HG03565 (cell line): ENCODE results near the gene SYNCRIP.
"Not testable (repeated sequence)": the region's sequence is repeated elsewhere in the genome, so short reads cannot be mapped to it uniquely, and the experiment has no call there.

Source experiments
- ATAC-seq: cut with Tn5 transposase; IDR thresholded peaks from one replicate; pipeline ENCODE4 v1.9.1; 2021; ENCODE audit warnings: mild to moderate bottlenecking, moderate library complexity; ENCODE audit not compliant: unreplicated experiment

Gene SYNCRIP

GRCh38 chr6:85670573-85670972, 27.9 kb upstream of the SYNCRIP start:
- ATAC-seq, result no peak

DNA sequence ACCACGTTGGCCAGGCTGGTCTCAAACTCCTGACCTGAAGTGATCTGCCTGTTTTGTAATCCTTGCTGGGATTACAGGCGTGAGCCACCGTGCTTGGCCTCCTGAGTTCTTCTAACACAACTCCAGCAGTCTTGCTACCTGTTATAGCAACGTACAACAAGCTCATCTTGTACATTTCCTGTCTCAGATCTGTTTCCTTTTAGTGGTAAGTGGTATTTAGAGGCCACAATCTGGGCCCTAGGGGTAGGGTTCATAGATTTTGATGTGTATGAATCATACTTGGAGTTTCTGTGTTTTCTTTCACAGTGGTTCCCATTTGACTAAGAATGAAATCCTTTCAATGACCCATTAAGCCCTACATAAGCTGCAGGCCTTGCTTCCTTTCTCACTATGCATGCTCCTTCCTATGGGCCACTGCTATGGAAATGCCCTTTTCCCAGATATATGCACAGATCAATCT, 27.1 kb upstream of the SYNCRIP start:
- peak; percentile 95 for ATAC-seq

DNA sequence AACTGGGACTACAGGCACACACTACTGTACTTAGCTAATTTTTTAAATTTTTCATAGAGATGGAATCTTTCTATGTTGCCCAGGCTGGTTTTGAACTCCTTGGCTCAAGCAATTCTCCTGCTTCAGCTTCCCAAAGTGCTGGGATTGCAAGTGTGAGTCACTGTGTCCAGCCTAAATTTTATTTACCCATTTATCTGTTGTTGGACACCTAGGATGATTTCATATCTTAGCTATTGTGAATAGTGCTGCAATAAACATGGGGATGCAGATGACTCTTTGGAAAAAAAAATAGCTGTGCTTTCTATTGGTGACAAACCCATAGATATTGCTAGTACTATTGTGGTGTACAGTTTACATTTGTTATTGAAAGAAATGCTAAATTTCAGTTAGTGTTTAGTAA, 19.6 kb upstream of the SYNCRIP start:
- ATAC-seq, result no peak

GRCh38 chr6:85660181-85660611, 17.5 kb upstream of the SYNCRIP start:
- ATAC-seq, result no peak

- ATAC-seq, result no peak
Observed at GRCh38 chr6:85650606-85651005, 7.9 kb upstream of the SYNCRIP start.

DNA sequence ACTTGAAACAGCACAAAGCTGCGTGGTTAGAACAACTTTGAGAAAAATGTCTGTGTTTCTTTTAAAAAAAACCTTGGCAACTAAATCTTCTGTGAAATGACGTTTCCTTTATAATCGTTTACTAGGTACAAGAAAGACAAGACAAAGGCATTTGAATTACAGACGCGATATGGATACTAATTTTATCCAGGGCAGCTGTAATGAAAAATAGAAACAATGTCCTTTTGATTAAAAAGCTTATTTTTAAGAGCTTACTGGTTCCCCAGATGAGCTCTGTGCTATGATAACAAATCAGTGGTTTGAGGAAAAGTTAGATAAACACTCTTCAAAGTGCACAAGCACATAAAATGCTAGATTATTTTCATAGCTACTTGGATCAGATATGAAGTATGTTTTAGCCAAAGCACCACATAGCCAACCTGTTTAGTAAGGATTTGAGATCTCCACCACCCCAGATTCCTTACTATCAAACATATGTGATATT, 1.6 kb upstream of the SYNCRIP start:
- no peak for ATAC-seq

GRCh38 chr6:85643537-85644278, 1.0 kb upstream of the SYNCRIP start:
- peak; percentile 53 for ATAC-seq

GRCh38 chr6:85641897-85642773, 551 bp downstream of the SYNCRIP start:
- no peak for ATAC-seq

DNA sequence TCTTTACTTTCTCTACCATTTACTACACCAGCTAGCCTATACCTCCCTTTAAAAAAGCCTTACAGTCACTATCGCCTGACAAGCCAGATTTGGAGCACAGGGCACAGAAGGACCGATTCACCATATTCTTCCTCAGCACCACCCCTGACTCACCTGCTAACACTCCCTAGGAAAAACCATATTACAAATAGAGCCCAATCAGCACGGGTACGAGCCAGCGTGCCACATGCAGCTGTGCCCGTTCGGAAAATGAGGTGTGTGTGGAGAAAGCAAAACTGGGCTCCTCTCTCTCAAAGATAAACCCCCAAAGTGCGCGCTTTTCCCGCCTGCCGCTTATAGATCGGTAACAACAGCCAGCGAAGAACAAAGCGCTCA, 1.2 kb downstream of the SYNCRIP start:
- no peak for ATAC-seq

- ATAC-seq, result no peak
Observed at GRCh38 chr6:85640821-85641220, 1.9 kb downstream of the SYNCRIP start.

GRCh38 chr6:85637579-85637978, 5.1 kb downstream of the SYNCRIP start:
- ATAC-seq, result no peak

DNA sequence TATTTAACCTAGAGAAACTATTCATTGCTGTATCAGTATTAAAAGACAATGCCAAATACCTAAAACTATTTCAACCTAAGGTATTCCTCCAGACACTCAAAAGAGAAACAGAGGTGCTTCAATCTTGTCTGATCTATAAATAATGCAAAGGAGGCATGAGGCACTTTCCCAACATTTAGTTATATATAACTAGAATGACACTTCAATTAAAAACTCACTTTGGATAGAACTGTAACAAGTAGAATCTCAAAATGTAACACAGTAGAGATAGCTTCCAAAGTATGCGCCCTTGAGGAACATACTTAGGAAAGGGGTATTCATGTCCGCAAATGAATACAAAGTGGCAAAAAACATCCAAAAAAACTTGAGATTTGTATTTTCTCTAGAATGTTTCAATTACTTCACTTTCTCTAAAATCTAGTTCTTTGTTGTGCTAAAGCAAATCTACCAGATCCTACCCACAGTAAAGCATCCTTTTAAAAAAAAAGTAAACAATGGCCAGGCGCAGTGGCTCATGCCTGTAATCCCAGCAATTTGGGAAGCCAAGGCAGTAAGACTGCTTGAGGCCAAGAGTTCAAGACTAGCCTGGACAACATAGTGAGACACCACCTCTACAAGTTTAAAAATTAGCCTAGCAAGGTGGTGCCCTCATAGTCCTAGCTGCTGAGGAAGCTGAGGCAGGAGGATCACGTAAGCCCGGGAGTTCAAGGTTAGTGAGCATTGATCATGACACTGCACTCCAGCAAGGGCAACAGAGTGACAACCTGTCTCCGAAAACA, 10.3 kb downstream of the SYNCRIP start:
- ATAC-seq, result no peak

GRCh38 chr6:85631117-85631516, 11.6 kb downstream of the SYNCRIP start:
- not testable (repeated sequence) for ATAC-seq

DNA sequence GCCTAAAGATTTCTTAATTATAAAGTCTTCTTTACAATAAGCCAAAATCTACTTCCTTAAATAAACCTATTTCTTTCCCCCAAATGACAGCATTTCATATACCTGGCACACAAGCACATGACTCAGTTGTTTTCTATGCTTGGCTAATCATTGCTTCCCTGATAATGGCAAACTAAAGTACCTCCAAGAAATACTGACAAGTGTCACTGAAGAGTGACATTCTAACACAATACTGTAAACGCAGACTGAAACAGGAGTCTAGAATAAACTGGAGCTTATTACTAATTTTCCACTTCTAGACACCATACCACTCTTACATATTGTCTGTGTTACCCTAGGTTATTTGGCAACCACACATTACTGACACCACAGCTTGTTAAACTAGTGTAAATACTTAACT, 14.3 kb downstream of the SYNCRIP start:
- ATAC-seq, result no peak

GRCh38 chr6:85620308-85620707, 22.4 kb downstream of the SYNCRIP start:
- no peak for ATAC-seq

GRCh38 chr6:85614780-85615179, 27.9 kb downstream of the SYNCRIP start:
- ATAC-seq, result no peak

GRCh38 chr6:85612690-85613474, 29.8 kb downstream of the SYNCRIP start:
- no peak for ATAC-seq

DNA sequence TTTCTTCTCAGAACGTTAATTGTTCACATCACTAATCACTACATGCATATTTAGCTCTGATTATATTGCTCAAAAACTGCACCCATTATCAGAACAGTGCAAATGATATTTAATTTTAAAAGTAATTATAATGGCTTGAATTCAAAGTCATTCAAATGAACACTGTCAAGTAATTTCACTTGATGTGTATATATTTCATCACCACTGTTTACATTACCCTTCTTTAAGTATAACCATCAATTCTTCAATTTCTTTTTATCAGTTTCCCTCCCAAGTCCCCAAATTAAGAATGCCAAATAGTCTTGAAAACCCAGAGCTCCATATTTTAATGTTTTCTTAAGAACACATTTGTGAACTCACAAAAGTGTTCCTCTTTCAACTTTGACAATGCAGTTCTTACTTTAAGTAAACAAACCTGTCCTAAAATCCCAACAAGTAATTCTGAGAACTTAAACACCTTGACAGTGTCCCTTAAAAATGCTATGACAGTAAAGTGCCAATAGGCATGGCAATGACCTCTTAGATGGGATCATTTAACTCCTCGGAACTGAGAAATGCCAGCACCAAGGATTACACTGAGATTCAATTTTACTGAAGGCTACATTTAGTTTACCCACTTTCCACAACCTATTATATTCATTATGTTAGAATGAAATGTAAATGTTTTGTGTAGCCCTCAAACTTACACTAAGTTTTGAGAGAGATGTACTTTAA, 32.3 kb downstream of the SYNCRIP start:
- no peak for ATAC-seq

DNA sequence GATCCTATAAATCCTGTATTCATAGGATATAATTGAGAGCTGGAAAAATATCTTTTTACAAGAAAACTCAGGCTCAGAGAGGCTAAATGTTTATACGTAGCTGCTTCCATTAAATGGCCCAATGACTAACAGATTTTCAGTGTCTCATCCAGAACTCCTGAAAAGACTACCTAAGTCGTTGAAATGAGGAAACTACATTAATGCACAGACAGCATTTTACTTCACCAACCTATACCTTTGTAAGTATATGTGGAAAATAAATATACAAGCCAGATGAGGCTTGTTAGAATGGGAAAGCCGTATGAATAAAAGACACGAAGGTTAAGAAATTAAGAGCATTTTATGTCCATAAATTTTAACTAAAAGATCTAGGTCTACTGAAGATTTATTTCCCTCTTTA, 40.6 kb downstream of the SYNCRIP start:
- no peak for ATAC-seq
